Dermis blood vessel endothelial cell (primary cell): ENCODE results near the gene INTS6. TPM values are rescaled to one million over a fixed set of nuclear protein-coding genes. Genes with fewer than 3 reads are reported as not detected.

Experiments
- DNase-seq: peaks from one replicate; pipeline ENCODE4 v3.0.0; 2010
- total RNA-seq: library from RNA; depleted of rRNA; stranded (reverse); fragments of >200 nt; gene quantifications from 2 replicates; pipeline ENCODE4 v1.2.3, GENCODE V29; 2014

The INTS6 gene, protein sequence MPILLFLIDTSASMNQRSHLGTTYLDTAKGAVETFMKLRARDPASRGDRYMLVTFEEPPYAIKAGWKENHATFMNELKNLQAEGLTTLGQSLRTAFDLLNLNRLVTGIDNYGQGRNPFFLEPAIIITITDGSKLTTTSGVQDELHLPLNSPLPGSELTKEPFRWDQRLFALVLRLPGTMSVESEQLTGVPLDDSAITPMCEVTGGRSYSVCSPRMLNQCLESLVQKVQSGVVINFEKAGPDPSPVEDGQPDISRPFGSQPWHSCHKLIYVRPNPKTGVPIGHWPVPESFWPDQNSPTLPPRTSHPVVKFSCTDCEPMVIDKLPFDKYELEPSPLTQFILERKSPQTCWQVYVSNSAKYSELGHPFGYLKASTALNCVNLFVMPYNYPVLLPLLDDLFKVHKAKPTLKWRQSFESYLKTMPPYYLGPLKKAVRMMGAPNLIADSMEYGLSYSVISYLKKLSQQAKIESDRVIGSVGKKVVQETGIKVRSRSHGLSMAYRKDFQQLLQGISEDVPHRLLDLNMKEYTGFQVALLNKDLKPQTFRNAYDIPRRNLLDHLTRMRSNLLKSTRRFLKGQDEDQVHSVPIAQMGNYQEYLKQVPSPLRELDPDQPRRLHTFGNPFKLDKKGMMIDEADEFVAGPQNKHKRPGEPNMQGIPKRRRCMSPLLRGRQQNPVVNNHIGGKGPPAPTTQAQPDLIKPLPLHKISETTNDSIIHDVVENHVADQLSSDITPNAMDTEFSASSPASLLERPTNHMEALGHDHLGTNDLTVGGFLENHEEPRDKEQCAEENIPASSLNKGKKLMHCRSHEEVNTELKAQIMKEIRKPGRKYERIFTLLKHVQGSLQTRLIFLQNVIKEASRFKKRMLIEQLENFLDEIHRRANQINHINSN
- 51.2 and 52.1 TPM in 2 replicates for total RNA-seq

DNA sequence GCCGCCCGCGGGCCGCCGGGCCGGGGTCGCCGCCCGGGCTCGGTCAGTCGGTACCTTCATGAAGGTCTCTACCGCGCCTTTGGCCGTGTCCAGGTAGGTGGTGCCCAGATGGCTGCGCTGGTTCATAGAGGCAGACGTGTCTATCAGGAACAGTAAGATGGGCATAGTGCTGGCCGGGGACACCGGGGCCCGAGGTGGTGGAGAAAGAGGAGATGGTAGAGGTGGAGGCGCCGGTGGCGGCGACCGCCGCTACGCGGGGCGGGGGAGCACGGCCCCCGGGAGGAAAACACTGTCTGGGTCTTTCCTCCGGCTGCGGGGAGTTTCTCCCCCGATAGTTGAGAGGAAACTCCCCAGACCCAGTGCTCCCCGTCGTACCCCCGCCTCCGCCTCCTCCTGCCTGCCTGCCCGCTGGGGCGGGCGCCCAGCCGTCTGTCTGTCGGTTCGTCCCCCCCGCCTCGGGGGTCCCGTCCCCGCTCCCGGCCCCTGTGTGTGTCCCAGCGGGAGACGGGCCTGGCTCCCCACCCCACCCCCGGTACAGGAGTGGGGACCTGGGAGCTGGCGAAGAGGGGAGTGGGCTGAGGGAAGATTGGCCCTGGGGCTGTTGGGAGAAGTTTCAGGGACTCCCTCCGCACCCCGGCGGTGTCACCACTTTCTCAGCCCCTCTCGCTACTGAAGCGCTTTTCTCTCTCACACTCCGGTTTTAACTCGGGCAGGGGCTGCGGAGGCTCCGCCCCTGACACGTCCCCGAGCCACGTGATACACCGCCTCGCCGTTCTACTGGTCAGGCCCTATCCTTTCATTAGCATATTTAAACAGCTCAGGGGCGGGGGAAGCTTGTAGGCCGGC, at the start of gene INTS6:
INTS6 (minus strand) TSS at position 676 of the 846 bp plus-strand sequence; CDS start at position 165, 511 bp downstream.
- DNase-seq: peak; percentile 99

DNA sequence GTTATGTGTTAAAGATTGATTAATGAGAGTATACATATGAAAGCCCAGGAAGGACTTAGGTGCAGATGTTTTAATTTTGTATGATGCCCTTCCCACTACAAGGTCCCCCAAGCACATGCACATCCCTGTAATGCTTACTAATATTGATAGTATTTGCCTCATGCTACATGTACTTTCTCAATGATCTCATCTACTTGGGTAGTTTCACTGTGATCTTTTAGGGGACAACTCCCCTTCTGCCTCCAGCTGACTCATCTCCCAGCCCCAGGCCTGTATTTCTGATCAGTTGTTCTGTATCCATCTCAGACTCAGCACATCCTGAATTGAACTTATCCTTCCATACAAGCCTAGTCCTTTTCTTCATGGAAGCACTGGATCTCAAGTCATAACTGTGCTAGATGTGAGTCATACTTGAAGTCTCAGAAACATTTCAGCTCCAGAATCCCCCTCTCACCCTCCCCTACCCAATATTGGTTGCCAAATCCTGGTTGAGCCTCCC, 49.4 kb upstream of the INTS6 start:
- no peak for DNase-seq

DNA sequence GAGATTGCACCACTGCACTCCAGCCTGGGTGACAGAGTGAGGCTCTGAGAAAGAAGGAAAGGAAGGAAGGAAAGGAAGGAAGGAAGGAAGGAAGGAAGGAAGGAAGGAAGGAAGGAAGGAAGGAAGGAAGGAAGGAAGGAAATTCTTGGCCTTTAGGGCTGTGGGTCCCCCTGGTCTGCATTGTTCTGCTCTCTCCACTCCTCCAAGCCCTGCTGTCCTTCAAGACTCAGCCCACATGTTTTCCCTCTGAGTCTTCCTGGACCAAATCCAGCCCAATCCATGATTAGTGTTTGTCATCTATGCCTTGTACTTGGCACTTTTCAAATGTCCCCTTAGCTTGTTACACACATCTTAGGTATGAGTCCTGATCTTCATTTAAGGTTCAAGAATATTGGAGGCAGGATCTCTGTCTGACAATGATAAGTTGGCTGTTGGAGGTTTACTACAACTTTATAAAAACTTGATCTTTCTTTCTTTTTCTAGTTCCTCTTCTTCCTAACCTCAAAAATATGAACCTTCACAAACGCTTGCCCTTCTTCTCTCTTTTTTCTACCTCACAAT, 48.8 kb upstream of the INTS6 start:
- no peak for DNase-seq

DNA sequence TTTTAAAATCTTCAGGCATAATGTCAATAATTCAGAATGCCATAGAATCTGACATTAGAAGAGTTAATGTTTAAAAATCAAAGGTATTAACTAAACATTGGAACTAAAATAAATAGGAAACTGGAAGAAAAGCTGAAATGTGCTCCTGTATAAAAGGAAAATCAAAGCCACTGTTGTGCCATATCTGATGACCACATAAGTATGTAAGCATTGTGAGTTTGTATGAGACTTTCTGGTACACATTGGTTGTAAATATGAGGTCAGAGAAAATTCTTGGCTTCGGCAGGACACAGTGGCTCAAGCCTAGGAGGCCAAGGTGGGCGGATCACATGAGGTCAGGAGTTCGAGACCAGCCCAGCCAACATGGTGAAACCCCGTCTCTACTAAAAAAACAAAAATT, 48.3 kb upstream of the INTS6 start:
- no peak for DNase-seq

DNA sequence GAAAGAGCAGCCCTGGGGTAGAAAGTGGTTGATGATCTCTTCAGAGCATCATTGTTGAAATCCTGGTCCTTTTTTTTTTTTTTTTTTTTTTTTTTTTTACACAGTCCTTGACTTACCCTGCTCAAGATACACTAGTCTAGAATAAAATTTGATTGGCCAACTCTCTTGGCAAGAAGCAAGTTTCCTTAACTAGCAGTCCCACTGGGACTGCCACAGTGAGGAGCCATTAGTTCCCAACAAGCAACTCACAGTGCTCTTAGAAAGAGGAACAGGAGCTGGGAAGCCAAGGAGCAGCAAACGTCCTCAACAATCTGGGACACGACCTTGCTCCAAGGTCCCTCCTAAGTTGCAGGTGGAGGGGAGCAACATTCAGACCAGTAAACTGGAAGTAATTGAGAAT, 47.9 kb upstream of the INTS6 start:
- DNase-seq: no peak

DNA sequence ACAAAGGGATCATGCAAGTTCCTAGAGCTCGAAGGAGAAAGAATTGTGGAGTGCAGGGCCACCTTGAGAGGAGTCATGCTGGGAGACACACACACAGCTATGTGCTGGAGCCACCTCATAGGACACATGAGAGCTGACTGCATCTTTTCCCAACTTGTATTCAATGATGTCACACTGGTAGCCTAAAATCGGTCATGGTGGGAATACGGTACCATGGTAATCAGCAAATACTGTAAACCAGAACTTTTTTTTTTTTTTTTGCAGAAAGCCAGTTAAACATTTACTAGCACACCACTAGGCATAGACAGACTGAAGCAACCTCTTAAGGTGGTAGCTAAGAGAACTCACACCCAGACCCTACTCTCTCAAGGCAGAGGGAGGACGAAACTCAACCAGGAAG, 47.0 kb upstream of the INTS6 start:
- no peak for DNase-seq

DNA sequence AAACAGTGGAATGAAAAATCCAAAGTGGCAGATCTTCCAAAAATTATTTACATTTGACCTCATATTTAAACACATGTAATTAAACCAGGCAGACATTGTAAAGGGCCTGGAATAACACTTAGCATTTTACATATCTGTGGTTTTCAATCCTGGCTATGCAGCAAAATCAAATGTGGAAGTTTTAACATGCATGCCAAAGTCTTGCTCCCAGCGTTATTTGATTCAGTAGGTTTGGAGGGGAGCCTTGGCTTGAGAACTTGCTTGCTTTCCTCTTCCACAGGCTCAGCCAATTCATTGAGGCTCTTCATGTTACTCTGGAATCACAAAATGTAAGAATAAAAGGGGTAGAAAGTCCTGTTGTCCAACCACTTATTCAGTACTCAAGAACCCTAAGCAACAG, 42.5 kb upstream of the INTS6 start:
- DNase-seq: no peak

DNA sequence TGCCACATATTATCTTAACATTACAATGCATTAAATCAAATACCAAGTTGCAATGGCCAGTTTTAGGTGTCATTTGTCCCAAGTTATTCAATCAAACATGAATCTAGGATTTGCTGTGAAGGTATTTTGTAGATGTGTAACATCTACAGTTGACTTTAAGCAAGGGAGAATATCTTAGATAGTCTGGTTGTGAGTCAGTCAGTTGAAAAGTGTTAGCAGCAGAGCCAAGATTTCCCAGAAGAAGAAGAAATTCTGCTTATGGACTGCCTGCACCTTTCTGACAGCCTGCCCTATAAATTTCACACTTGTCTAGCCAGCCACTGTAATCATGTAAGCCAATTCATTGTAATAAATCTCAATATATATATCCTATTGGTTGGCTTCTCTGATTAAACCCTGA, 41.3 kb upstream of the INTS6 start:
- no peak for DNase-seq

DNA sequence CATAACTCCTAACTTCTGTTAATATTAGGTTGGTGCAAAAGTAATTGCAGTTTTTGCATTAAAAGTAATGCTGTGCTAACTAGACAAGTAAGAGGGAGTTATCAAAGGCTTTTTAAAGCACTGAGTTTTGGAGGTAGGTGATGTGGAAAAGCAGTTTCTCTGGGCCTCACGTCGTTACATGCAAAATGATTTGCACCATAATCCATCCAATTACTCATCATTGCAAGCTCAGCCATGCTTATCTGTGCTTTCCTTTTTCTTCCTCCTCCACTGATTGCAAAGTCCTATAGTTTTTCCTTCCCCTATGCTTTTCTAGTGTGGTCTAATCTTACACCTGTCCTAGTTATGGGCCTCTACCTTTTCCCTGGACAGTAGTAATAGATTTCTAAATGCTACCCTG, 35.4 kb upstream of the INTS6 start:
- no peak for DNase-seq

DNA sequence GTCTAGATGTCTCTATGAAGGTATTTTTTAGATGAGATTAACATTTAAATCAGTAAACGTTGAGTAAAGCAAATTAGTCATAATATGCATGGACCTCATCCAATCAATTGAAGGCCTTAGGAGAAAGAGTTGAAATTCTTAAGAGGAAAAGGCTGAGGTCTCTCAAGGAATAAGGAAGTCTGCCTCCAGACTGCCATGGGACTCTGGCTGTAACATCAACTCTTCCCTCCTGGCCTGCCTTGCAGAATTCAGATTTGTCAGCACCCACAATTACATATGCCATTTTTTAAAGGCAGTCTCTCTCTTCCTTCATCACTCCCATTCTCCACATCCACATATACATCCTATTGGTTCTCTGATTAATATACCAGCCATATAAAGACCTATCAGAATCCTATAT, 28.8 kb upstream of the INTS6 start:
- DNase-seq: no peak

DNA sequence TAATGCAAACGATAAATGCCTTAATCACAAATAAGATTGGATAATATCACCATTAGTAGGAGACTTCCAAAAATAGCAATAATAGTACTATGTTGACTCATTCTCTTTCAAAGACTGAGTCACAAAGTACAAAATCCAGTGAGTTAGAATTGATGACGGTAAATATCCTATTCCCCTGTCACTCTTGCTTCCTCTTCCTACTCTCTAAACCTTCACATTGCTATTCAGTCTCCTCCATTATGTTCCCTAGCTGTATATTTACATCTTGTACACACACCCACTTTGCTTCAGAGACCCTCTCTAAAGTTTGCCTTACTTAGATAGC, 26.3 kb upstream of the INTS6 start:
- DNase-seq: peak; percentile 38

DNA sequence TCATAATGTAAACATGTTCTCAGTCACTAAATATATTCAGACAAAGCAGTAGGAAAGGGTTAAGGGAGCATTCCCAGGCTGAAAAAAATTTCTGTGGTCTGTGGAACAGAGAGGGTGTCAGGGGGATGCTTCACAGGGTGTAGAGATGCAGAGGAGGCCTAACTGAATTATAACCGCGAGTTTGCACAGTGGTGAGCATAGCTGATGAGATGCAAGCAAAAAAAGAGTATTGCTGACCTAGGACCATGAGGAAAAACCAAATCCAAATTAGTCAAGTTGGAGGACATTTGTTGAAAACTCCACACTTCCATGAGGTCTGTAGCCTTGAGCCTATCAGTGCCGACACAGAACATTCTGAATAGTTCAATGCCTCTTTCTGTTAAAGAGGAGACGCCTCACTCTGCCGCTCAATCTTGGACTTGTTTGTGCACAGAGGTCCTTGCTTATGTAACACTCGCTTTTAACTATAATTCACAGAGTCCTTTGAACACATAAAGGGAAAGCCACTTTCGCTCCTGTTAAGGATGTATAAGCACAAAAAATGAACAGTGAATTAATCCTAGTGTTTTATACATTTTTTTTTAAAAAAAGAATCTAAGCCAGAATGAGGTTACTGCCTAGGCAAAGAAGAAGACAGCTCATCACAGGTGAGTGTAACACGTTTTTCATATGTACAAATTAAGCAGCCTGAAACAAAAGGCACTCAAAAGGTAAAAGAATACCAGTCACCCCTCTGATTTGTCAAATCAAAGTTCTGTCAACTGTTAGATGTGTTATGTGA, 25.8 kb upstream of the INTS6 start:
- DNase-seq: no peak

DNA sequence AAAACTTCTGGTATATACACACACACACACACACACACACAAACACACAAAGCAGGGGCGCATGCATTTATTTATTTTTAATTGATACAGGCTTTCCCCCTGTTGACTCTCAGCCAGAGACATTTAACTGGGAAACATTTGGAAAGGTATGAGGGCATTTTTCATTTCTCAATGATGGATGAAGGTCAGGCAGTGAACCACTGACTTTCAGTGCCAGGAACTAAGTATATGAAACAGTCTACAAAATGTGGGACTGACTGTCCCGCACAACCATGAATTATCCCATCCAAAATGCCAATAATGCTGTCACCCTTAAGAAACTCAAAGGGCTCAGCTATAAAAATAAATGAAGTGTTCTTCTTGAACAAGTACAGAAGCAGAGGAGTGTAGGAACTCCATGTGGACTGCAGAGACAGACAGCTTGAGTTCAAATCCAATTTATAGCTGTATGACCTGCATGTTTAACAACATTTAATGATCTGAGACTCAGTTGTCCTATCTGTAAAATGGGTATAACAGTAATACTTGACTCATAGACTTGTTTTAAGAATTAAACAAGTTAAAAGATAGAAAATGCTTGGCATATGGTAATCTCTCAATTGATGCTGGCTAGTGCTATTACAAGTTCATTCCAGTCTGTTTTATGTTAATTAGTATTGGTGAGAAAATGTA, 25.0 kb upstream of the INTS6 start:
- DNase-seq: no peak

DNA sequence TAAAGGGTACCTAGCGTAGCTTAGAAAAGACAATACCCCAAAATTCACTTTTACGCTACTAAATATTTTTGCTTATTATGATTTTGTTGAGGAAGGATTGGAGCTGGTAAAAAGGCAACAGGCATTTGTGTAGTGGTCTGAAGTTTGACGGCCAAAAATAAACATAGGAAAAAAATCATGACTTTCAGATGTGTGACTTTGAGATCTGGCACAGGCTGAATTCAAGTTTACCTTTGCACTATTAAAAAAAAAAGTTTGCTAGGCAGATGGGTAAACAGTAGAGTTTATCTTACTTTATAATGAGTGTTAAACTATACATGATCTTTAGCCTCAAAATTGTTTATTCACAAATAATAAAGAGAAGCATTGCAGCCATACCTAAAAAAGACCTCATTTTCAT, 24.3 kb upstream of the INTS6 start:
- DNase-seq: no peak

DNA sequence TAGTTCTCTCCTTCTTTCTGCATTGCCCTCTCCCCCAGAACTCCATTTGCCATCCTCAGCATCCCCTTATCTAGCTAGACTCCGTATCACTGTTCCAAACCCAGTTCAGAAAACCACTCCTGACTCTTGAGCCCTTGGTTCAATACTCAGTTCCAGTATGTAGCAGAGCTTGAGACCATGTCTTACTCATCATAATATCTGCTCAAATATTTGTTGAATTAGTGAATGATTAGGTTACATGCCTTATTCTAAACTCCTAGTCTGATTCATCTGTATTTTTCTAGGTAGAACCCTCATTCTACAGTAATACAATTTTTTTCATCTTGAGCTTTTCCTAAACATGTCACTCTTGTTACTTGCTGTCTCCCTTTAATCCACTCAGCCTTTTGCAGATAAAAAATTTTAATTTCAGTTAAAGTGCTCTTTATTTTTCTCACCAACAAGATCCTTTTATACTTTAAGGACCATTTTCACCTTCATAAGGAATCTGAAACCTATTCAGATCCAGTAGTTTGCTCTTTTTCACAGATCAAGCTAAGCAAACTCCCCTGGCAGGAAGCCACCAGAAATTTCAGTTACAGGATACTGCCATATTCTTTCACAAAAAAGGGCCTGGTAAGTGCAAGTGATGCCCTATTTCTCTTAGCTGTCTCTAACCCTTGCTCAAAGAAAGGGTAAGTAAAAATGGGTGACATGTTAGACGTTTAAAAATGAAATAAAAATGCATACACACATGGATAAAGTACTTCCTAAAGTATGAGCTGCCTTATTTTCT, 23.1 kb upstream of the INTS6 start:
- no peak for DNase-seq

DNA sequence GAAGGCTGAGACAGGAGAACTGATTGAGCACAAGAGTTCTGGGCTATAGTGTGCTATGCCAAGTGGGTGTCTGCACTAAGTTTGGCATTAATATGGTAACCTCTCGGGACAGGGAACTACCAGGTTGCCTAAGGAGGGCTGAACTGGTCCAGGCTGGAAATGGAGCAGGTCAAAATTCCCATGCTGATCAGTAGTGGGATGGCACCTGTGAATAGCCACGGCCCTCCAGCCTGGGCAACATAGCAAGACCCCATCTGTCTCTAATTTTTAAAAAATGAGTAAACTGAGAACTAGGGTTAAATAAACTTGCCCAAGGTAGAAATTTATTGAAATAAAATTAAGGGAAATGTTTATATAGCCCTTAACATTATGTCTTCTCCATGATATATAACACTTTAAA, 17.0 kb upstream of the INTS6 start:
- DNase-seq: no peak

DNA sequence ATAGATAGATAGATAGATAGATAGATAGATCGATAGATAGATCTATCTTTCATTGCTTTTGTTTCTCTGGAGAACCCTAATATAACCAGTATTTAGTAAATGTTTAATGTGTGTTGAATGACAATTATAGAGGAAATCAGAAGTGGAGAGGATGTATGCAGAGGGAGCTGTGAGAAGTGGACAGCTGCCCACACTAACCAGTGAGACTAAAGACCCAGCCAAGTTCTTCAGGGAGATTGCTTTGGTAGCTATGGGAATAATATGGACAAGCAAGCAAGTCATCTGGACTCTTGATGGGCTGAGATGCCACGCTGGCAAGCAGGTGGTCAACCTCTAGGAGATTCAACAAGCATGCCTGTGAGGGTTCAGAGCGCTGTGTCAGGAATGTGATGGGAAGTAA, 14.9 kb upstream of the INTS6 start:
- no peak for DNase-seq

DNA sequence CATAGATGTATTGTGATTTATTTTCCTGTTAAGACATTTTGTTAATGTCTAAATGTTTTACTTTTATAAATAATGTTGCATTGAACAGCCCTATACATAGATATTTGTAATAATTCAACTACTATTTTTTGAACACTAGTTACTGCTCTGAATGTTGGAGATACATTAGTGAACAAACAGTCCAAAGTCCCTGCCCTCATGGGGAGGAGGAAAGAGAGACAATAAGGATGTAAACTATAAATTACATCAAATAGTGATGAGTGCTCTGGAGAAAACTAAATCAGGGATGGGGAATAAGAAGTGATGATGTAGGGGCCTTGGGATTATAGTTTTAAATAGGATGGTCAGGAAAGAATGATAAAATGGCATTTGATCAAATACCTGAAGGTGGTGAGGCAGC, 12.3 kb upstream of the INTS6 start:
- no peak for DNase-seq

DNA sequence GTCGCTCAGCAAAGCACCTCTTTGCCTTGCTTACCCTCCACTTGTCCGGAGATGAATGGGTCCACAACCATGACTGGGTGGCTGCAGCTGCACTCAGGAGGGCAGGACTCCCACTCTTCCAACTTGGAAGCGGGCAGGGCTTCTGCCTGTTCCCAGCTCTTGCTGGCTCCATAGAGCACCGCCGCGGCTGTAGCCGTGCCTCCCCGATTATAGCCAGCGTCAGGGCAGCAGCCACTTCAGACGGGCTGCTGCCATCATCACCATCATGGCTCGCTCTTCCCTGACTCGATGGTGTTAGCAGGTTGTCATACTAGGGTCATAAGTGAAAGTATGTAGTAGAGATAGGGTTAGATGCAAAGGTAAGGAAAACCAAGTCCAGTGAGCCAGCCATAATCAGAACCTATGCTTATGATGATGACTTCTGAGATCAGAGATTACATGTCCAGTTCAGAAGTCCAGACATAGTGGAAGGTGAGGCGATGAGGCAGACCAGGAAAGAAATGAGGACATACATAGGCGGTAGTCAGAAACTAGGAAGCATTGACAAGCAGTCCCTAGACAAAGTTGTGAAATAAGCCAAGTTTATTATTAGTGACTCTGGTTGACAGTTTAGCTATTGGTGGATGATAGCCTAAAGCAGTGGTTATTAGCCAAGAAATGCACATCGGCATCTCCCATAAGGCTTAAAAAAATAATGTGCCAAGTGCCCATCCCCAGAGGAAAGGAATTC, 4.4 kb upstream of the INTS6 start:
- DNase-seq: no peak

DNA sequence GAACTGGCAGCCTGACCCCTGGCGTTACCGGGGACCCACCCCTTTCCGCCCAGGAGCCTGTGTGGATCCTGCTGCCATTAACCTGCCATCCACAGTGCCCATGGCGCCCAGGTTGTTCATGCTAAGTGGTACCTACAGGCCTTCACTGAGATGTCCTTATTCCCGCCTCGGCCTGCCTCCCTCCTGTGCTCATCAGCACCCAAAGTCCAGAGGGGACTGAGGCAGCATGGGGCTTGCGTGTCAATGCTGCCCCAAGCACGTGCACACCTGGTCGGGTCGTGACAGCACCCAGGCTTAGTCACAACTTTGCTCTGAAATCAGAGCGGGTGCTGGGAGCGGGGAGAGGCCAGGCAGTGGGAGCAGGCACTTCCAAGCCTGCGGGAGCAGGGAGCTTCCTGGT, 3.7 kb upstream of the INTS6 start:
- no peak for DNase-seq
